HG03565 (cell line): ENCODE data around the gene RPL10A.

Experiments used
- ATAC-seq: cut with Tn5 transposase; IDR thresholded peaks from one replicate; pipeline ENCODE4 v1.9.1; 2021; ENCODE audit warnings: mild to moderate bottlenecking, moderate library complexity; ENCODE audit not compliant: unreplicated experiment

Gene RPL10A

DNA sequence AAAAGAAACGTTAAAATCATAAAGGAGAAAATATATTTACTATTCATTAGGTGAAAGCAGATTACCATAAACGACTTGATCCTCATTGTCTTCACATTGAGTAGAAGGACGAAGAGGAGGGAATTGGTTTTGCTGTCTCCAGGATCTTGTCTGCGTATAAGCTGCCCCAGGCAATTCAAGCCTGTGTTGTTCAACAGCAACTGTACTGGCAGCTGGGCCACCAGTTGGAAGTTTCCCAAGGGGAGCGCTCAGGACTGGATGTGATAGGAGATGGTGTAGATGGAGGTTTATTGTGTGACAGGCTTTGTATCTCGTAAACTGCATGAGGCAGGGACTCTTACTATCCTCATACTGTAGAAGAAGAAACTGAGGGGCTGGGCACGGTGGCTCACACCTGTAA, 20.0 kb upstream of the RPL10A start:
- no peak for ATAC-seq

DNA sequence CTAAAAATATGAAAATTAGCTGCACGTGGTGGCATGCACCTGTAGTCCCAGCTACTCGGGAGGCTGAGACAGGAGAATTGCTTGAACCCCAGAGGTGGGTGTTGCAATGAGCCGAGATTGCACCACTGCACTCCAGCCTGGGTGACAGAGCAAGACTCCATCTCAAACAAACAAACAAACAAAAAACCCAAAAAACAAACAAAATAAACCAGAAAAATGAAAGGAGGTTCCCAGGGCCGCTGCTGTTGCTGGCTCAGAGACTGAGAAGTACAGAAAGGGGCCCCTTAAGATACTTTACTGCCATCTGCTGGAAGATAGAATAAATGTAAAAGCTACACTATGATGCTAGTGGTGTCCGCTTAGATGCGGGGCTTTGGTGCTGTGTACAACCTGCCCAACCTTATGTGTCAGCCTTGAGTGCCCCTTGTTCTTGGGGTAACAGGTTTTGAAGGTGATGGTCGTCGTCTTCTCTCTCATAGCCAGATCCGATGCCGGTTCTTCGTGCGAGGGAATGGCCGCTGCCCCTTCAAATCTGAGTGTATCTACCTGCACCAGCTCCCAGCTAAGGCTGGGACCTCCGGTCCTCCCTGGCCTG, 18.8 kb upstream of the RPL10A start:
- ATAC-seq, result peak; percentile 32

DNA sequence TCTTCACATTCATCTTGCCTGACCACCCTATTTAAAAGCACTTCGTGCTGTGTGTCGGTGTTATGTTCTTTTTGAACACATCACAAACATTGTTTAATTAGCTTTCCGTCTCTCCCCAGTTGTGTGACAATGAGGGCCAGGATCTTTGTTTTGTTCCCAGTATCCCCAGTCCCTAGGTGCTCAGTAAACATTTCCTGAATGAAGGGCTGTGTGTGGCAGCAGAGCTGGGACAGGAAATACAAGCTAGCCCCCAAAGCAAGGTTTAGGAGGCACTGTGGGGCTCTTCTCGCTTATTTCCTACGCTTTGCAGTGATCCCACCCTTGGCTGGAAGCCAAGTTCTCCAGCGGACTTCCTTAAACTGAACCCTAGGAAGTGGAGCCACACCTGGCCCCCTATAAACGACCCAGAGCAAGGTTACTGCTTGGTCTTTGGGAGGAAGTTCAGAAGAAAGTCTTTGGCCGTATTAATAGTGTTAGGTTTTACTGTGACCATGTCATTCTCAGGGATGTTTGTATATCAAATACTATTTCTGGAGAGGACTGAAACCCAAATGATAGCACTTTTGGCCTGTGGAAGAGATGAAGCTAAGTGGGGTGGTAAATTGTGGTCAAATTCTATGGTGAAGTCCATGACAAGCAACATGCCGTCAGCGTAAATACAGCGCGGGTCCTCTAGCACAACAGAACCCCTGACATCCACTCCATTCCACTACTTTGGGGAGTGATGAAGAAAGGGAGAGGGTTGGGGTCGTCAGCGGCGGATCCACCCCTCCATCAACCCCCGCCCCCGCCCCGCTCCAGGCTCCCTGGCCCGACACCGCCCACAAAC, 16.6 kb upstream of the RPL10A start:
- ATAC-seq, result no peak

DNA sequence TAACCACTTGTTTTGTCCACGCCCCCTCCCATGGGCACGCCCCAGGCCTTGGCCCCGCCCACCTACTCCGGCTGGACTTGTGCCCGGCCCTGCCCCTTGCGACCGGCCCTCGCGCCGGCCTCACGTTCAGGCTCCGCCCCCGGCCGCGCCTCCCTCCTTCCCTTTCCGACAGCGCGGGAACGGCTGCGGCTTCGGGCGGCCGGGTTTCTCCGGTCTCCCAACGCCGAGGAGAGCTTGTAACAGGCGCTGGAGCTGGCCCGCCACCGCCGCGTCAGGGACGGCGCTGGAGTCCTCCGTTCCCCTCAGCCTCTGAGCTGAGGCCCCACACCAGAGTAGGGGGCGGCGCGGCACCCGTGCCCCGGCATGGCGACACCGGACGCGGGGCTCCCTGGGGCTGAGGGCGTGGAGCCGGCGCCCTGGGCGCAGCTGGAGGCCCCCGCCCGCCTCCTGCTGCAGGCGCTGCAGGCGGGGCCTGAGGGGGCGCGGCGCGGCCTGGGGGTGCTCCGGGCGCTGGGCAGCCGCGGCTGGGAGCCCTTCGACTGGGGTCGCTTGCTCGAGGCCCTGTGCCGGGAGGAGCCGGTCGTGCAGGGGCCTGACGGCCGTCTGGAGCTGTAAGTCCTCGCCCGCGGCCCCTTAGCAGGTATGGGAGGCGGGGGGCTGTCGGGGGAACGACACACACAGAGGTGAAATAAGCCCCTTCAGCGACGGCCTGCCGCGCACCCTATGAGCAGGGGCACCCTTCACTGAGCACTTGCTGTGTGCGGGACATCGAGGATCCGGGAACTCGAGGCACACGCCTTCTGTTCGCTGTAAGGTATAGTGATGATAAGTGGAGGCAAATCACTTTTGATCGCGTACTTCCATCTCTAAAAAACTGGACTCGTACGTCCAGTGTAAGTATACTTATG, 15.8 kb upstream of the RPL10A start, which contains the start of gene FANCE:
TSS of gene FANCE (plus strand) at position 156 of the 908 bp plus-strand sequence. CDS start at position 364, 208 bp downstream.
- peak; percentile 72 for ATAC-seq

DNA sequence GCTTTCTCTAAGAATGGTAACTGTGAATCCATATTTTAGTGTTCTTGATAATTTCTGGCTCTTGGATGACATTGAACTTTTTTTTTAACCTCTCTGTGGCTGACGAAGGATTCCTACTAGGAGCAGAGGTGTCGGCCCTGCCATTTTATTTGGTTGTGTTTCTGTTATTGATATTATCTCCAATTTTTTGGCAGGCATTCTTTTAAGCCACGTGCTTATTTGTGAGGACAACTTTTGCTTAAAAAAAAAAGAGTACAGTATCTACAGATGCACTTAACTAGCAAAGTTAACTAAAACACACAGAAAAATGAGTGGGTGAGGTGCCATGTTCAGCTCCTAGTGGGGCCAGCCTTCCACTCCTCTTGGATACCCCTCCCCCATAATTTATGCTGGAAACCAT, 15.0 kb upstream of the RPL10A start:
- ATAC-seq, result no peak

DNA sequence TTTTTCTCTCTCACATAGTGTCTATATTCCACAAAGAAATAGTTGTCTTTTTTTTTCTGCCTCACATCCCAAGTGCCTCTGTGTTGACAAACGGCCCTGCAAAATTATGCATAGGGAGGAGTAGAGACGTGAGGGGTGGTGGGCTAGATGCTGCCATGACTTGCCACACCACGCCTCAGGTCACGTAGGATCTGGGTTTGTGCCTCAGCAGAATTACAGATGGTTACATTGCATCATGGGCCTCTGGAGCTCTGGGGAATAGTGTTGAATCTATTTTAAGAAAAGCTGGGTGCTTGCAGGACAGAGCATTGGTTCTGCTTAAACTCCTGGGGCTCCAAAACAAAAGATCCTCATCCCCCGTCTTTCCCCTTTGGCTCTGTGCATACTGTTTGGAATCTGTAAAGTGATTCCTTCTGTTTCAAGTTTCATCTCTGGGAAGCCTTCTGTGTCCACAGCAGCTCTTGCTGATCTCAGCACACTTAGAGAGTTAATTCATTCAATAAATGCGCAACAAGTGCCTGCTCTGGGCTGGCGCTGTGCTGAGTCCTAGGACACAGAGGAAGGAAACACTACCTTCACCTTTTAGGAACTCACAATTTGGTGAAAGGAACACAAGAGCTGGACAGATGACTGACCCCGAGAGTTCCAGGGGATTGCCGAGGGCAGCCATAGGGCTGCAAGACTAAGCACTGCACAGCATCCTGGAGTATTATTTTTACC, 13.7 kb upstream of the RPL10A start:
- no peak for ATAC-seq

DNA sequence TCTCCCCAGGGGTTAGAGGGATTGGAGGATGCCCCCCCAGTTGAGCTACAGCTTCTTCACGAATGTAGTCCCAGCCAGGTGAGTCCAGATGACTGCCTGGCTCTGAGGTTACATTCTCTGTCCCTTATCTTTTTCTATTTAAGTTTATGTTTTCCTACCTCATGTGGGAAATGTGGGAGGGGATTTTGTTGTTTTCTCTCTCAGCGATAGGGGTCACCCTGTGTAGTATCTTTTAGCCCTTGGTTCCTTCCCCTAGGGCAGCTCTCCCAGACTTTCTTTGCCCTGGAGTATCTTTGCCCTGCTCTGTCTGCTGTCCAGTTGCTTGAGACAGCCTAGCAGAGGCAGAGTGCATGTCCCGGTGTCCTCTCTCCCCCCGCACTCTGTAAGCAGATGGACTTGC, 10.3 kb upstream of the RPL10A start:
- ATAC-seq, result no peak

DNA sequence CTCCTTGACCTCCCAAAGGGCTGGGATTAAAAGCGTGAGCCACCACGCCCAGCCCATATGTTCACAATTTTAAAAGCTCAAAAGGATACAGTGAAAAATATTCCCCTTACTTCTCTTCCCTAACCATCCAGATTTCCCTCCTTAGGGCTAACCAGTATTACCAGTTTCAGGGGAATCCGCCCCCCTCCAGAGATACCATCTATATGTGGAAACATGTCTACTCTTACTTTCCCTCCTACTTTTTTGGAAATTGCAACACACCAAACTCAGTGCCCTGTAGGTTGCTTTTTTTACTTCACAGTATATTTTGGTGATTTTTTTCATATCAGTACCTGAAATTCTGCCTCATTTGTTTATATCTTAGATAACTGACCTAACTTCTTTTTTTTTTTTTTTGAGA, 6.9 kb upstream of the RPL10A start:
- no peak for ATAC-seq

DNA sequence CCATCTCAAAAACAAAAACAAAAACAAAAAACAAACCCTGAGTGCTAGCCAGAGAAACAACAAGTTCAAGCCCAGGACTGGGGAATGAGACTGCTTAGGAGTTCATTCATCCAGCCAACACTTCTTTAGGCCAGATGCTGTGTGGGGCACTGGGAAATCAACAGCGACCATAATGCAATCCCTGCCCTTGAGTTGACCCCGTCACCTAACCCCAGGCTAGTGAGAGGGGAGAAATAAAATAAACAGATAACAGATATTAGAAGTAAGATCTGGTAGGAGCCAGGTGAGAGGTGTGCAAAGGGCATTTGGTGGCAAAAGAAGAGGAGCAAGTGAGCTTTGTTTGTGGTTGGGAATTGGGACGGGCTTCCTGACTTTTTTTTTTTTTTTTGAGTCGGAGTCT, 4.9 kb upstream of the RPL10A start:
- ATAC-seq, result no peak

DNA sequence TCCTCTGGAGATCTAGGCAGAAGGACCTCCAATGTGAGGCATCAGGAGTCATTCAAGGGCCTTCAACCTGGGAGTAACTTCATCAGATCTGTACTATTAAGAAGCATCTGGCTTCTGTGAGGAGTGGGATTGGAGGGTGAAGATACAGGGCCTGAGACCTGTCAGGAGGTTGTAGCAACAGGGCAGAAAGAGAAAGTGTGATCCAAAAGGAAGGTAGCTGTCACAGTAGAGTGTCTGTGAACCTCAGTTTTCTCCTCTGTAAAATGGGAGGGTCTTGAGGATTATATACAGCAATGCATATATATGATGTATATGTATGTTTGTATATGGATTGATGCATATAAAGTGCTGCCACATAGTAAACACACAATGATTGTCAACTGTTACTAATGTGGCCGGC, 2.6 kb upstream of the RPL10A start:
- no peak for ATAC-seq

DNA sequence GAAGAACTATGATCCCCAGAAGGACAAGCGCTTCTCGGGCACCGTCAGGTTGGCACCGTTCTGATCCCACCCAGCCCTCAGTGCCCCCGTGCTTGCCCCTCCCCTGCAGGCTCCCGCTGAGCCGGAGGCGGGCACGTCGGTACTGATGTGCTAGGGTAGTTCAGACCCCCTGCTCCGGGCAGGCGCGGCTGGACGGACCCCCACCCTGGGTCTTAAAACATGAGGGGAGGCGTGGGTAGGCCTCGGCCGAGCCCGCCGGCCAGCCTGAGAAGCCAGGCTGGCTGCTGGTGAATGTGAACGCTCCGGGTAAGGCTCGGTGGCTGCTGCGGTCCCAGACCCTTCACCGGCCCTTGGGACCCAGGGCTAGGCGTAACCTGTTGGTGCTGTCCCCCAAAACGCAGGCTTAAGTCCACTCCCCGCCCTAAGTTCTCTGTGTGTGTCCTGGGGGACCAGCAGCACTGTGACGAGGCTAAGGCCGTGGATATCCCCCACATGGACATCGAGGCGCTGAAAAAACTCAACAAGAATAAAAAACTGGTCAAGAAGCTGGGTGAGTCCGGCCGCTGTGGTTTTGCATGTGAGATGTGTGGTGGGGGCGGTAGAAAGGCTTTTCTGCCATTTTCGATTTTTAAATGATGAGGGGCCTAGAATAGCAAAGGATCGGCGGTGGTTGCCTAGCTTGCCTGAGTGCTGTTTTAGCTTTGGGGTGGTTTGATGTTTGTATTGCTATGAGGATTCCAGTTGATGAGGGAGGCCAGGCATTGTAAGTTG, 964 bp downstream of the RPL10A start:
- ATAC-seq, result no peak

DNA sequence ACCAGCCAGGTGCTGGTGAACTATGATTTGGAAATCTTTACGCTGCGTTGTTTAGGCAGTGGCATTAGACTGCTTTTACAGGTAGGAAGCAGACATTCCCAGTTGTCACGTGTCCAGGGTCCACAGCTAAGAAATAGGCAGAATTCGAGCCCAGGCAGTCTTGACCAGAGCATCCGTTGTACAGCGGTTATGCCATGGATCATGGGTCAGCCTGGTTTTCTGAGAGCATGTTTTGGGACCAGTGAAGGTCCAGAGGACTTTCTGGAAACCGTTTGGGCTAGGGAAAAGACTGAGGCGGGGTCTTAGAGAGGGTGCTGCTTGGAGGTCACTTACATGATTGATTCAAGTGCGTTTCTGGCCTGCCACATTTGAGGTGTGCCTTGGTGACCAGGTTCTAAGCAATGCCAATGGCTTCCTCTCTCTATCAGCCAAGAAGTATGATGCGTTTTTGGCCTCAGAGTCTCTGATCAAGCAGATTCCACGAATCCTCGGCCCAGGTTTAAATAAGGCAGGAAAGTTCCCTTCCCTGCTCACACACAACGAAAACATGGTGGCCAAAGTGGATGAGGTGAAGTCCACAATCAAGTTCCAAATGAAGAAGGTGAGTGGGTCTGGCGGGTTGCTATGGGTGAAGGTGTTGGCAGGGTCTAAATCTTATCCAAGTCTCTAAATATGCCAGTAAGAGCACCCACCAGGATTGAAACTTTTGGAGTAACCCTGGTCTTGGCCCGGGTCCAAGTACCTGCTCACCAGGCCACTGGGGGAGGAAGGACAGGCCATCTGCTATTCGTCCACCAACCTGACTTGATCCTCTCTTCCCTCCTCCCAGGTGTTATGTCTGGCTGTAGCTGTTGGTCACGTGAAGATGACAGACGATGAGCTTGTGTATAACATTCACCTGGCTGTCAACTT, 1.8 kb downstream of the RPL10A start:
- ATAC-seq, result no peak

DNA sequence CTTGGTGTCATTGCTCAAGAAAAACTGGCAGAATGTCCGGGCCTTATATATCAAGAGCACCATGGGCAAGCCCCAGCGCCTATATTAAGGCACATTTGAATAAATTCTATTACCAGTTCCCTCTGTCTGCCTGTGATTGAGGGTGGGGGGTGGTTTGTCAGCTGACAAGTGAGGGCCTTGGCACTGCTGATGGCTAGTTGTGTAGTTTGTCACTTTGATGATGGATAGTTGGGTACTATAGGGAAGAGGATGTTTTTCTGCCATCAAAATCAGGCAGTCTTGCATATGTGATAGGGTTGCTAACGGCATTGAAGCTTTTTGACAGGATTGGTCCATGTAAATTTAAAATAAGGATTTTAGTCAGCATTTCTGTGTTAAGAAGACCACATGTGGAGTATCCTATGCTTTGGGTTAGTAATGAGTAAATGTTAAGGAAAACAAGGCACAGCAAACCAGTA, 2.5 kb downstream of the RPL10A start:
- ATAC-seq, result no peak

DNA sequence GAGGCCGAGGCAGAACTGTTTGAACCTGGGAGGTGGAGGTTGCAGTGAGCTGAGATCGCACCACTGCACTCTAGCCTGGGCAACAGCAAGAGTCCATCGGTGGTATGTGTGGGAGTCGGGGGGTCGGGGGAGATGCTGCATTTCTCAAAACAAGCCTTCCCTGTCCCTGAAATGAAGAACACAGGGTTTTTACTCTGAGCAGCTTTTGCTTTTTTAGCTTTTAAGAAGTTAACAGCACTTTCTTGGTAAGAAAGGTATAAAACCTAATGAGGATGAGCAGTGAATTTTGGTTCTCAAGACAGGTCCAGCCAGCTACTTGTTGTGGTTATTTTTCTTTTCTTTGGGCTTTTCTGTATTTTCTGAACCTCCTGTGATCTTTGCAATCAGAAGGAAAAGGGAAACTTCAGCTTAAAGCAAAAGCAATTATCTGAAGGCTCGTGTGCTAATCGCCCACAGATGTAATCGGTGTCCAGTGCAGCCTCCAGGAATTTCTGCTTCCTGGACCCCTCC, 3.7 kb downstream of the RPL10A start:
- ATAC-seq, result no peak

DNA sequence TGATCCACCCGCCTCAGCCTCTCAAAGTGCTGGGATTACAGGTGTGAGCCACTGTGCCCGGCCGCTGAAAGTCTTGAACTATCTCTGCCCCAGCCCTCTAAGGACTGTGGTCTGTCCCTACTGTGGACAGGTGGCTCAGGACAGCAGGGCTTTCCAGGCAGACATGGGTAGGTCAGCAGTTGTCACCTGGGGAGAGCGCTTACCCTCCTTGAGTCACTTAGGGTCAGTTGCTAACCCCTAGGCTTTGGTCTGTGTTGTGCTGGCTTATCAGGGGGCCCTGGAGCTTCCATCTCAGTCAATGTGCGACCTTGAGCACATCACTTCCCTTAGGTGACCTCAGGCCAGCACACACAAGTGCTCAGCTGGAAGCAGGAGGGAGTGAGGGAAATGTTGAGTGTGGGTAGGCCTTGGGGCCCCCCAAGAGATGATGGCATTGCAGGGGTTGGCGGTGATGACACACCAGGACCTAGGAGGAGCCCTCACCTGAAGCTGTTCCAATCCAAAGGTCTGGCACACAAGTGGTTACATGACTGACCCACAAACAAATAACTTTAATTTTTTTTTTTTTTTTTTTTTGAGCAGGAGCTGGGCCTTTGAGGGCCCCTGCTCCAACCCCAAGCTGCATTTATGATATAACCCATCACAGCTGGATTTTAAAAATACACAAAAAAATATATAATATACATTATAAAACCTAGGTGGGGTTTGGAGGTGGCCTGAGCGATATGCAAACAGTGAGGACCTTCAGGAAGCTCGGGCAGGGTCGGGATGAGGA, 5.1 kb downstream of the RPL10A start:
- ATAC-seq, result no peak

DNA sequence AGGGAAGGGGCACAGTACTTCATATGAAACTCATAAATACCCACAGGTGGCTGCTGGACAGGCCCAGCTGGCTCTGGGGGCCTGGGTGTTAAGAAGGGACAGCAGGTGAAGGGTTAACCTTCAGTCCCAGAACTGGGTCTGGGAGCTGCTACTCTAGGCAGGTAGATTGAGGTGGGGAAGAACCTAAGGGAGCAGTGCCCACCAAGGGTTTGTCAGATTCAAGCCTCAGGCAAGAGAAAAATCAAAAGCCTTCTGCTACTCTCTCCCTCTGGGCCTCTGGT, 5.6 kb downstream of the RPL10A start:
- ATAC-seq, result no peak

DNA sequence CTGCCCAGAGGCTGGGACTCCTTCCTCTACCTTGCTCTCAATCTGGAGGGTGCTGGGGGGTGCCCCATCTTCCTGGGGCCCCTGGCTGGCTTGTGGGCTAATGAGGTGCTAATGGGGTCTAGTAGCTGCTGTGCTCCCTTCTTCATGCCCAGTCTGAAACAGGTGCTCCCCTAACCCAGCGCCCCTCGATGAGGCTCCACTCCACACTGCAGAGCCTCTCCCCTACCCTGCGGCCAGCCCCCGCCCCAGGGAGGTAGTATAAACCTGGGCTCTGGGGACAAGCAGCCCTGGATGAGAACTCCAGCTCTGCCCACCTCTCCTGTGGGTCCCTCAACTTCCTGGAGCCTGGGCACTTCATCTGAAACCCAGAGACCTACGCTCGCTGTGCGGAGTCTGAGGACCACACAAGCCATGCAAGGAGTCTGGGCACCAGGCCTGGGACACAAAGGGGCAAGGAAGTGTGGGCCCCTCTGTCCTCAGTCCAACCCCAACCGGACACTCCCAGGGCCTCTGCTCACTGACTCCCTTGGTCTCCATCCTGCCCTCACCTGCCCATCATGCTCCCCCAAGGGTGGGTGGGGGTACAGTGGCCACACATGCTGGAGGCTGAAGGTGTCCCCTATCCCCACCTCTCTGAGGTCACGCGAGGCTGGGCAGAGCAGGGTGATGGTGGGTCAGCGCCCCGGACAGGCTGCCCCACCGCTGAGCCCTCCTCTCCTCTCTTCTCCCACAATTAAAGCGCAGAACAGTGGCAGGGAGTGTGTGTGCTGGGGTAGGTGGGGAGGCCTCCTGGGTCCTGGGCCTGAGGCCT, 6.1 kb downstream of the RPL10A start:
- no peak for ATAC-seq
